Kidney epithelial cell (primary cell): ENCODE measurements around the gene PPP1R27. TPM values are rescaled to one million over a fixed set of nuclear protein-coding genes. Genes with fewer than 3 reads are reported as not detected.

Experiments used
- DNase-seq: peaks from one replicate; pipeline ENCODE4 v3.0.0-alpha.2; 2010; ENCODE audit warnings: low read depth
- H3K27me3 ChIP-seq: 2 replicates; pipeline ENCODE4 v1.6.0; 2011; ENCODE audit warnings: low read length; ENCODE audit not compliant: control insufficient read depth, insufficient read depth
- H3K36me3 ChIP-seq: 2 replicates; pipeline ENCODE4 v1.5.1; 2011; ENCODE audit warnings: low read length; ENCODE audit not compliant: control insufficient read depth, insufficient read depth
- H3K4me3 ChIP-seq: 2 replicates; pipeline ENCODE4 v1.5.1; 2011; ENCODE audit warnings: low read depth, mild to moderate bottlenecking, control low read depth, low read length
- CTCF ChIP-seq: IDR thresholded peaks from 2 replicates; pipeline ENCODE4 v1.5.1; 2011; ENCODE audit warnings: mild to moderate bottlenecking, moderate library complexity, low read length, control low read depth, inconsistent platforms; ENCODE audit not compliant: insufficient read depth, poor library complexity, severe bottlenecking
- total RNA-seq: library from RNA; depleted of rRNA; stranded (reverse); fragments of >200 nt; gene quantifications from 2 replicates; pipeline ENCODE4 v1.2.3, GENCODE V29; 2015

Gene PPP1R27
- total RNA-seq, 1 donor from 2014 or later = 0.38 TPM

- TF ChIP-seq CTCF = no peak
- Histone ChIP-seq H3K36me3 (no peaks in the 10 kb centered on the region), H3K4me3 (peak within 1 kb of the TSS; percentile 55), H3K27me3 (no peaks in the 10 kb centered on the region)
- peak; percentile 55 for DNase-seq
These were observed 1.5 kb downstream of the PPP1R27 start, which contains the start of gene MCRIP1 for GRCh38 chr17:81833160-81833920. Gene MCRIP1, minus strand, starts transcription at chr17:81833291. Its CDS starts 8,785 bp downstream, at chr17:81824506.

GRCh38 chr17:81832608-81833159 is 2.2 kb downstream of the PPP1R27 start:
- H3K27me3 ChIP-seq = no peaks in the 10 kb centered on the region
- peak overlapping the region; percentile 55 for H3K4me3 ChIP-seq
- TF ChIP-seq CTCF = no peak
- H3K36me3 ChIP-seq = no peaks in the 10 kb centered on the region
- no peak for DNase-seq

GRCh38 chr17:81831957-81832607 is 2.8 kb downstream of the PPP1R27 start:
- Histone ChIP-seq H3K4me3 (peak overlapping the region; percentile 55), H3K27me3 (no peaks in the 10 kb centered on the region), H3K36me3 (no peaks in the 10 kb centered on the region)
- no peak for TF ChIP-seq CTCF
- no peak for DNase-seq

- Histone ChIP-seq H3K36me3 (no peaks in the 10 kb centered on the region), H3K27me3 (no peaks in the 10 kb centered on the region), H3K4me3 (no peak overlapping the region)
- no peak for DNase-seq
- no peak for TF ChIP-seq CTCF
These were observed 3.3 kb downstream of the PPP1R27 start for GRCh38 chr17:81831563-81831956.

GRCh38 chr17:81829858-81830257 is 5.0 kb downstream of the PPP1R27 start:
- TF ChIP-seq CTCF = no peak
- Histone ChIP-seq H3K27me3 (no peaks in the 10 kb centered on the region), H3K4me3 (no peak overlapping the region), H3K36me3 (no peaks in the 10 kb centered on the region)
- DNase-seq = no peak
